HCT116 (cell line): ENCODE results near the gene LPO. TPM values are rescaled to one million over a fixed set of nuclear protein-coding genes. Genes with fewer than 3 reads are reported as not detected.

Experiments used
- ATAC-seq: fragments of 200-7000 bp; cut with Tn5 transposase; 2 replicates; pipeline ENCODE4 v1.9.1; 2020; ENCODE audit warnings: mild to moderate bottlenecking, moderate library complexity
- BruUV-seq: library from RNA; stranded (reverse); fragments of 400-500 nt; replicated peaks from 2 replicates; lab custom pipeline; 2021; lab: Mats Ljungman, UMichigan
- CTCF ChIA-PET: fragments of 300-600 bp; sonication (Branson Sonifier 250); formaldehyde crosslinking; loops from one replicate; lab custom pipeline; 2021; ENCODE audit warnings: antibody characterized with exemption; lab: Charles Lee
- POLR2A ChIA-PET: fragments of 300-600, 350-600 bp; sonication (Branson Sonifier 250); formaldehyde crosslinking; loops from one replicate; lab custom pipeline; 2021; ENCODE audit warnings: antibody characterized with exemption; lab: Charles Lee
- RAD21 ChIA-PET, 2 experiments: fragments of 300-600 bp; sonication (Branson Sonifier 250); formaldehyde crosslinking; loops; one replicate each; lab custom pipeline; 2023; ENCODE audit warnings: low total read pairs in 2 of 2; ENCODE audit not compliant: uncharacterized antibody in 2 of 2, unreplicated experiment in 2 of 2, low non-redundant PET in 1 of 2; lab: Charles Lee
- DNase-seq: peaks from one replicate; pipeline ENCODE4 v3.0.0-alpha.2; 2010; ENCODE audit warnings: low read depth, low spot score
- H2AFZ ChIP-seq: fragments of 200-600 bp; shearing (Covaris generic), sonication (generic); 2 replicates; pipeline ENCODE4 v1.6.1; 2017; ENCODE audit warnings: low read depth, mixed run types, mixed read lengths, antibody characterized with exemption, low read length; ENCODE audit not compliant: poor library complexity, severe bottlenecking
- H3K27ac ChIP-seq: 2 replicates; pipeline ENCODE4 v1.5.1; 2012; ENCODE audit warnings: low read depth, low read length
- H3K27me3 ChIP-seq: fragments of 200-600 bp; sonication (generic); 2 replicates; pipeline ENCODE4 v1.6.1; 2016; ENCODE audit warnings: mixed run types, low read length, mixed read lengths; ENCODE audit not compliant: insufficient read depth
- H3K36me3 ChIP-seq, 2 experiments: fragments of 200-500 bp in 1 of 2; fragments of 200-600 bp in 1 of 2; sonication (Bioruptor generic) in 1 of 2; sonication (generic) in 1 of 2; 2 replicates each; pipeline versions ENCODE4 v1.5.1 to v1.6.1; 2014 to 2016; ENCODE audit warnings: low read length in 2 of 2, inconsistent platforms in 1 of 2, mixed read lengths in 1 of 2, mixed run types in 1 of 2; ENCODE audit not compliant: insufficient read depth in 2 of 2, control insufficient read depth in 1 of 2
- H3K4me1 ChIP-seq, 2 experiments: fragments of 200-600 bp in 1 of 2; sonication (generic) in 1 of 2; 2 replicates each; pipeline versions ENCODE4 v1.5.1 to v1.6.1; 2012 to 2017; ENCODE audit warnings: low read length in 2 of 2, inconsistent platforms in 1 of 2, mild to moderate bottlenecking in 1 of 2, mixed read lengths in 1 of 2, mixed run types in 1 of 2, moderate library complexity in 1 of 2; ENCODE audit not compliant: insufficient read depth in 2 of 2, control insufficient read depth in 1 of 2
- H3K4me2 ChIP-seq: fragments of 200-600 bp; sonication (generic); 2 replicates; pipeline ENCODE4 v1.6.1; 2017; ENCODE audit warnings: mixed run types, low read length, mixed read lengths
- H3K4me3 ChIP-seq, 2 experiments: fragments of 200-600 bp in 1 of 2; sonication (generic) in 1 of 2; replicated peaks in 1 of 2; 2 replicates each; pipeline ENCODE4 v1.5.1; 2011 to 2016; ENCODE audit warnings: low read length in 2 of 2, control low read depth in 1 of 2, low read depth in 1 of 2, mild to moderate bottlenecking in 1 of 2, mixed read lengths in 1 of 2, mixed run types in 1 of 2
- H3K79me2 ChIP-seq: fragments of 200-600 bp; sonication (generic); 2 replicates; pipeline ENCODE4 v1.6.1; 2017; ENCODE audit warnings: mild to moderate bottlenecking, mixed run types, low read length, moderate library complexity, mixed read lengths; ENCODE audit not compliant: insufficient read depth
- H3K9ac ChIP-seq: fragments of 200-600 bp; sonication (generic); 2 replicates; pipeline ENCODE4 v1.6.1; 2016; ENCODE audit warnings: low read length, mixed read lengths
- H3K9me2 ChIP-seq: fragments of 200-600 bp; sonication (generic), shearing (Covaris generic); 2 replicates; pipeline ENCODE4 v1.6.1; 2017; ENCODE audit warnings: mixed run types, mild to moderate bottlenecking, moderate library complexity; ENCODE audit not compliant: insufficient read depth
- H3K9me3 ChIP-seq, 2 experiments: fragments of 200-500 bp in 1 of 2; fragments of 200-600 bp in 1 of 2; sonication (Bioruptor generic) in 1 of 2; sonication (generic) in 1 of 2; 2 replicates each; pipeline ENCODE4 v1.6.1; 2014 to 2017; ENCODE audit warnings: low read length in 2 of 2, mixed read lengths in 2 of 2, inconsistent platforms in 1 of 2, low read depth in 1 of 2, mild to moderate bottlenecking in 1 of 2, mixed run types in 1 of 2, moderate library complexity in 1 of 2; ENCODE audit not compliant: control insufficient read depth in 1 of 2, insufficient read depth in 1 of 2
- H4K20me1 ChIP-seq: fragments of 200-600 bp; sonication (generic), shearing (Covaris generic); 2 replicates; pipeline ENCODE4 v1.6.1; 2017; ENCODE audit warnings: mixed run types, mild to moderate bottlenecking, moderate library complexity; ENCODE audit not compliant: insufficient read depth
- ATF3 ChIP-seq: IDR thresholded peaks from 2 replicates; pipeline ENCODE4 v1.6.1; 2012
- CEBPB ChIP-seq: IDR thresholded peaks from 2 replicates; pipeline ENCODE4 v1.6.1; 2012; ENCODE audit warnings: low read depth
- CTCF ChIP-seq, 3 experiments: fragments of 200-600 bp in 1 of 3; sonication (generic) in 1 of 3; IDR thresholded peaks in 2 of 3; conservative IDR thresholded peaks in 1 of 3; 2 replicates each; pipeline ENCODE4 v1.5.1; 2012 to 2017; ENCODE audit warnings: low read depth in 2 of 3, low read length in 2 of 3, antibody characterized with exemption in 1 of 3, borderline replicate concordance in 1 of 3, control low read depth in 1 of 3, mild to moderate bottlenecking in 1 of 3, mixed read lengths in 1 of 3, mixed run types in 1 of 3, moderate library complexity in 1 of 3; ENCODE audit not compliant: insufficient read depth in 1 of 3
- JUND ChIP-seq: IDR thresholded peaks from 2 replicates; pipeline ENCODE4 v1.6.1; 2012
- POLR2A ChIP-seq: IDR thresholded peaks from 2 replicates; pipeline ENCODE4 v1.7.0; 2011; ENCODE audit warnings: borderline replicate concordance; ENCODE audit not compliant: insufficient read depth, insufficient read length; ENCODE audit errors: extremely low read depth
- POLR2AphosphoS5 ChIP-seq: IDR thresholded peaks from 2 replicates; pipeline ENCODE4 v1.6.1; 2011; ENCODE audit warnings: mild to moderate bottlenecking, low read depth, low read length, moderate library complexity
- TCF7L2 ChIP-seq: IDR thresholded peaks from 2 replicates; pipeline ENCODE4 v1.7.0; 2011; ENCODE audit warnings: borderline replicate concordance, inconsistent platforms; ENCODE audit not compliant: insufficient read depth, insufficient read length; ENCODE audit errors: extremely low read depth
- YY1 ChIP-seq: IDR thresholded peaks from 2 replicates; pipeline ENCODE4 v1.6.1; 2011; ENCODE audit warnings: low read length, low read depth, moderate library complexity, mild to moderate bottlenecking; ENCODE audit not compliant: insufficient replicate concordance; ENCODE audit errors: extremely low read depth
- intact Hi-C: fragments of 100-400 bp; cut with micrococcal nuclease; formaldehyde crosslinking; loops from 2 replicates; pipeline ENCODE4 v1.10.0; 2022
- total RNA-seq: library from RNA; stranded (reverse); gene quantifications from one replicate; pipeline ENCODE4 v1.2.1, GENCODE V29; 2021; ENCODE audit not compliant: unreplicated experiment

LPO gene
- total RNA-seq, 1 experiment from 2014 or later = not detected

- POLR2A ChIA-PET = no interaction called here
- no TSS peak for BruUV-seq
- no peak for TF ChIP-seq CEBPB
- TF ChIP-seq TCF7L2 = no peak
- no peak for TF ChIP-seq POLR2A
- no peak for TF ChIP-seq ATF3
- no peak for TF ChIP-seq POLR2AphosphoS5
- no peak for TF ChIP-seq YY1
- no peak for TF ChIP-seq JUND
- TF ChIP-seq CTCF (IDR thresholded peaks at IDR 0.05 in 2 of 3, conservative IDR thresholded peaks at IDR 0.05 in 1 of 3; ENCODE audit: borderline replicate concordance in 1 of 3, insufficient read depth in 1 of 3, low read depth in 2 of 3, low read length in 2 of 3) = no peak
- TF ChIP-seq, all 23 proteins: peak for 0
- no peak overlapping the region for H3K27ac ChIP-seq
- no peak overlapping the region for H3K9ac ChIP-seq
- no peaks in the 10 kb centered on the region for H3K9me2 ChIP-seq
- H4K20me1 ChIP-seq = no peaks in the 10 kb centered on the region
- RAD21 ChIA-PET = no interaction called here
- ATAC-seq (no peak), DNase-seq (no peak)
- H3K4me2 ChIP-seq = no peak overlapping the region
- no peaks in the 10 kb centered on the region for H3K36me3 ChIP-seq
- no peaks in the 10 kb centered on the region for H3K79me2 ChIP-seq
- no peak overlapping the region for H3K4me3 ChIP-seq
- no peaks in the 10 kb centered on the region for H3K9me3 ChIP-seq
- CTCF ChIA-PET = interaction anchor here (0.9 to 1.8 kb wide), 2 partner anchors 38 to 169 kb away, joined by 3 to 6 read pairs; no protein-coding TSS in a partner anchor
- H3K4me1 ChIP-seq = no peaks in the 10 kb centered on the region
- no peak overlapping the region for H2AFZ ChIP-seq
- intact Hi-C loops = no loop called here
- H3K27me3 ChIP-seq = no peaks in the 10 kb centered on the region
Measured at GRCh38 chr17:58279016-58279711, 40.8 kb downstream of the LPO start.
